Rectal smooth muscle tissue (tissue), 1 donor: ENCODE results near the gene ZNF335.

Experiments used
- H3K27ac ChIP-seq: one replicate; pipeline ENCODE4 v1.7.0; 2013; ENCODE audit warnings: low read depth, low read length, inconsistent platforms
- H3K27me3 ChIP-seq: one replicate; pipeline ENCODE4 v1.7.0; 2013; ENCODE audit warnings: low read length; ENCODE audit not compliant: control insufficient read depth, insufficient read depth
- H3K36me3 ChIP-seq: one replicate; pipeline ENCODE4 v1.7.0; 2013; ENCODE audit warnings: low read length; ENCODE audit not compliant: control insufficient read depth, insufficient read depth
- H3K4me1 ChIP-seq: one replicate; pipeline ENCODE4 v1.7.0; 2013; ENCODE audit warnings: low read length; ENCODE audit not compliant: control insufficient read depth, insufficient read depth
- H3K4me3 ChIP-seq: one replicate; pipeline ENCODE4 v1.7.0; 2013; ENCODE audit warnings: low read length
- H3K9ac ChIP-seq: one replicate; pipeline ENCODE4 v1.7.0; 2013; ENCODE audit warnings: low read length

ZNF335 gene

GRCh38 chr20:45951925-45952834 lies 19.8 kb downstream of the ZNF335 start:
- Histone ChIP-seq H3K27ac (no peak overlapping the region), H3K9ac (no peak overlapping the region), H3K4me1 (no peaks in the 10 kb centered on the region), H3K36me3 (peaks cover 46% of the 10 kb centered on the region), H3K27me3 (no peaks in the 10 kb centered on the region), H3K4me3 (no peak overlapping the region)

GRCh38 chr20:45950330-45950646 lies 21.7 kb downstream of the ZNF335 start:
- Histone ChIP-seq H3K9ac (no peak overlapping the region), H3K27me3 (no peaks in the 10 kb centered on the region), H3K36me3 (peaks cover 61% of the 10 kb centered on the region), H3K4me1 (no peaks in the 10 kb centered on the region), H3K27ac (no peak overlapping the region), H3K4me3 (no peak overlapping the region)

GRCh38 chr20:45949542-45950329 lies 22.3 kb downstream of the ZNF335 start:
- H3K36me3 ChIP-seq = peaks cover 67% of the 10 kb centered on the region
- no peak overlapping the region for H3K4me3 ChIP-seq
- no peaks in the 10 kb centered on the region for H3K27me3 ChIP-seq
- no peak overlapping the region for H3K9ac ChIP-seq
- H3K27ac ChIP-seq = no peak overlapping the region
- H3K4me1 ChIP-seq = no peaks in the 10 kb centered on the region

GRCh38 chr20:45948742-45949541 lies 23.1 kb downstream of the ZNF335 start:
- no peak overlapping the region for H3K9ac ChIP-seq
- H3K4me3 ChIP-seq = no peak overlapping the region
- H3K27me3 ChIP-seq = no peaks in the 10 kb centered on the region
- peaks cover 74% of the 10 kb centered on the region for H3K36me3 ChIP-seq
- H3K4me1 ChIP-seq = no peaks in the 10 kb centered on the region
- H3K27ac ChIP-seq = no peak overlapping the region

- H3K27ac ChIP-seq = no peak overlapping the region
These were observed 23.7 kb downstream of the ZNF335 start for GRCh38 chr20:45948261-45948733.

GRCh38 chr20:45947110-45947866 lies 24.7 kb downstream of the ZNF335 start:
- peaks cover 83% of the 10 kb centered on the region for H3K36me3 ChIP-seq
- no peak overlapping the region for H3K9ac ChIP-seq
- no peak overlapping the region for H3K4me3 ChIP-seq
- H3K27me3 ChIP-seq = no peaks in the 10 kb centered on the region
- H3K27ac ChIP-seq = no peak overlapping the region
- H3K4me1 ChIP-seq = no peaks in the 10 kb centered on the region

More at GRCh38 chr20:45948261-45948733, 23.7 kb downstream of the ZNF335 start:
- no peak overlapping the region for H3K4me3 ChIP-seq
- no peak overlapping the region for H3K9ac ChIP-seq
- H3K27me3 ChIP-seq = no peaks in the 10 kb centered on the region
- H3K4me1 ChIP-seq = no peaks in the 10 kb centered on the region
- H3K36me3 ChIP-seq = peaks cover 80% of the 10 kb centered on the region

- Histone ChIP-seq H3K4me1 (no peaks in the 10 kb centered on the region), H3K27me3 (no peaks in the 10 kb centered on the region), H3K36me3 (peaks cover 74% of the 10 kb centered on the region), H3K27ac (no peak overlapping the region), H3K4me3 (no peak overlapping the region), H3K9ac (no peak overlapping the region)
These were observed 25.6 kb downstream of the ZNF335 start for GRCh38 chr20:45946149-45946970.

GRCh38 chr20:45945678-45946148 lies 26.3 kb downstream of the ZNF335 start:
- Histone ChIP-seq H3K36me3 (peaks cover 74% of the 10 kb centered on the region), H3K27ac (no peak overlapping the region), H3K4me3 (no peak overlapping the region), H3K27me3 (no peaks in the 10 kb centered on the region), H3K4me1 (no peaks in the 10 kb centered on the region), H3K9ac (no peak overlapping the region)

DNA sequence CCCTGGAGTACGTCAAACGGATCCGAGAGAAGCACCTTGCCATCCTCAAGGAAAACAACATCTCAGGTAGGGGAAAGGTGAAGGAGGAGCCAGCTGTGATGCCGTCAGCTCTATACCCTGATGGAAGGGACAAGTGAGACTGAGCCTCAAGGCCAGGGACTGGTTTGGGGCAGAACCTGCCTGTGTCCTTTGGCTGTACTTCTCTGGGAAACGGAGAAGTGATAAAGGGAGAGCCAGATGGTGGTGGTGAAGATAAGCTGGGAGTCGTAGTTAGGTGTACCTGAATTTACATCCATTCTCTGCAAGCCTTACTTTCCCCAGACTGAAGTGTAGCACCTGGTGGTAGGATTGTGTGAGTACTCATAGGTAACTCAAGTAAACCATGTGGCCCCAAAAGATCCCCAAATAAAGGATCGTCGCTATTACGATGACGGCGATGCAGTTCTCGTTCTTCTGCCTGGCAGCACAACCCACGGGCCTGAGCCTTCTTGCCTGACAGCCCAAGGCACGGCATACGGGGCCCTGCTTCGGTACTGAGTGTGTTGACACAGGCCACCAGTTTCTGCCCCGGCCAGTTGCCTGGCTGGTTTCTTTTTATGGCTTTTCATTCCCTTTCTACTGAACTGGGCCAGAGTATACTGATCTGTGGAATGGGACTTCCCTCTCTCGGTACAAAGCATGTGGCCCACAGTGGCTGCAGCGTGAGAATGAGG lies 26.9 kb downstream of the ZNF335 start:
- H3K9ac ChIP-seq = no peak overlapping the region
- H3K27ac ChIP-seq = no peak overlapping the region
- no peaks in the 10 kb centered on the region for H3K27me3 ChIP-seq
- H3K4me3 ChIP-seq = no peak overlapping the region
- H3K36me3 ChIP-seq = peaks cover 78% of the 10 kb centered on the region
- no peaks in the 10 kb centered on the region for H3K4me1 ChIP-seq

DNA sequence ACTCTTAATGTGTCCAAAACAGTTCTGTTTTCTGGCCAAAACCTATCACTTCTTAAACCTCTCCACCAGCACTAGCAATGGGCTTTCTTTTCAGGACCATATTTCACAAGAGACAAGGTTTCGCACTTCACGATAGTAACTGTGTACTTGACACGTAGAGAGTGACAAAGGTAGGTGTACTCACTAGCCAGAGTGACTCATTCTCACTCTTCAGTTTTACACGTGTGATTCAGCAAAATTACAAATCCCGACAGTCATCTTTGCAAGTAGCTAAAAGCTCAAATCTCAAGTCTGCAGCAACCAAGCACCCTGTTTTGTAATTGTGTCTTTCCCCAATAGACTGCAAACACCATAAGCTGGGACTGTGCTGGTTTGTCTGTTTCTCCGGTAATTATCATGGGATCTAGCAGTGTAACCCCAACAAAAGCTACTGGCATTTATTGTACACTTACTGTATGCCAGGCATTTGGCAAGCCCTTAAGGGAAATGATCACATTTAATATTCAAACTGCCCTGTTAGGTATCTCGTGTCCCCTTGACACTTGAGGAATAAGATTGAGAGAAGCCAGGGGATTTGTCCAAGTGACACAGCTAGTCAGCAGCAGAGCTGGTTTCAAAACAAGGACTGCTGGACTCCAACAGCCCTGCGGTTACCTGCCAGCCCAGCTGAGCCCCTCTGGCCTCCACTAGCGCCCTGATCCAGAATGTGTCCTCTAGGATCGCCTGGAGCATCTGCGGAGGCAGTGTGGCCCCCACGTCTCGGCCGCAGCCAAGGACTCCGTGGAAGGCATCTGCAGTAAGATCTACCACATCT lies 27.6 kb downstream of the ZNF335 start:
- Histone ChIP-seq H3K9ac (no peak overlapping the region), H3K27ac (no peak overlapping the region), H3K4me1 (no peaks in the 10 kb centered on the region), H3K36me3 (peaks cover 77% of the 10 kb centered on the region), H3K4me3 (no peak overlapping the region), H3K27me3 (no peaks in the 10 kb centered on the region)
